Sciatic nerve (tissue), 2 donors: ENCODE data around the gene ABCB11. TPM values are rescaled to one million over a fixed set of nuclear protein-coding genes. Genes with fewer than 3 reads are reported as not detected.
"Not testable (repeated sequence)": the region's sequence is repeated elsewhere in the genome, so short reads cannot be mapped to it uniquely, and the experiment has no call there.

ENCODE experiments used
- ATAC-seq: fragments of 200-7000 bp; cut with Tn5 transposase; one replicate; pipeline ENCODE4 v1.9.1; 2020; ENCODE audit warnings: mild to moderate bottlenecking, moderate library complexity
- DNase-seq: peaks from one replicate; pipeline ENCODE4 v3.0.0-alpha.2; 2020; ENCODE audit warnings: low spot score
- intact Hi-C: fragments of 100-400 bp; cut with DNase I; formaldehyde crosslinking; loops from one replicate; pipeline ENCODE4 v1.14.2; 2022
- total RNA-seq: library from RNA; stranded (reverse); fragmentation: NEBNext Ultra II Directional; extraction: Animal tissue kit (Norgen Biotek cat#: 25700); gene quantifications from one replicate; pipeline ENCODE4 v1.2.1, GENCODE V29; 2021
- donor health status: DM: no; HTN: no; CAD: no.
- donor health status: DM: no; HTN: no; CAD: no.

Gene ABCB11
- 1.5 TPM for total RNA-seq

DNA sequence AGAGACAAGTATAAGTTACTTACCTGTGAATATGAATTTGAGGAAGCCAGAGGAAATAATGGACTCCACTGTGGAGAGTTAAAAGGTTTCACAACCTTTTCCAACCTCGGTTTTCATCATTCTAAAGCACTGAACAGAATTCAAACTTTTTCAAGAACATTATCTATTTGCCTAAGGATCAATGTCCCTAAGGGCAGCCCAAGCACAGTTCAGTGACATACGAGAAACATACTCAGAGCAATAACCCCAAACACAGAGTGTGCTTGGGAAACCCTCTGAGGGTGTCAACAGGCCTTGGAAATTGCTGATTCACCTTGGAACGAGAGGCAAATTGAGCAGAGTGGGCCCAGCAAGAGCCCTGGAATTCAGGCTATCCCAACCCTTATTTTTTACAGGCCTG lies at the start of gene ABCB11:
Gene ABCB11, minus strand, starts transcription at position 123 of the 400 bp plus-strand sequence. CDS start 13,199 bp downstream, outside the sequence.
- intact Hi-C loops = loop anchor here (5.0 kb wide), 1 partner anchor 801 kb away; no protein-coding TSS in a partner anchor
- DNase-seq = no peak
- no peak for ATAC-seq

DNA sequence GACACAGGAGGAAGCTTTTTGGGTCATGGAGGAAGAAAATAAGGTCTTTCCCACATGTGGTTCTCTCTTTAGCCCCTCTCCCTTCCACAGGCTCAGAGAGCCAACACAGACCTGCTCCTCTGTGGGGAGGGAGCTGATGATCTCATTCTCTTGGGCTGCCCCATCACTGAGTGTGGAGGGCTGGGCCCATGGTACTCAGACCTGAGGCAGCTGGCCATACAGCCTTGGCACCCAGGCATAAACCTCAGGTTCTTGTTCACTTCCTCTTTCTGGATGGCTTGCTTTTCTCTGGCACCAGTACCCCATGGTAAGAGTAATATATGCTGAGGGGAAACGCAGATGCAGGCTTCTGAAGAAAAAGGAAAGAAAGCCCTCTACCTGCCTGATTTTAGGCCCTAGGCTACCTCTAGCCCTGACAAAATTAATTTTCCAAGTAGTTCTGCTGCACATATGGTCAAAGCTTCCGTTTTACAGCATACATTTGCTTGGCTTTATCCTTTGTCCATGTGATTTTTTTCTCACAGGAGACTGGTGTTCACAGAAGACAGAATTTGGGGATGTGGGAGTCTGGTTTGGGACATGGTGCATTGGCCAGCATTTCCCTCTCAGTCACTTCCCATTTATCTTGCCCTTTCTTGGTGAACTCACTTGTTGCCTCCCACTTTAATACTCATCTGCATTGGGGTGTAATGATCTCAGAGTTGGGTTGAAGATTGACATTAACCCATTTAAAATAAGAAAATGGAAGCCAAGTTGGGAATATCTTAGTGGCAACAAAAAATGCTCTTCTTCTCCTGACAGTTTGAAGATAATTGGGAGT lies 49.3 kb upstream of the ABCB11 start:
- DNase-seq = no peak
- peak; percentile 41 for ATAC-seq
- intact Hi-C loops = no loop called here

DNA sequence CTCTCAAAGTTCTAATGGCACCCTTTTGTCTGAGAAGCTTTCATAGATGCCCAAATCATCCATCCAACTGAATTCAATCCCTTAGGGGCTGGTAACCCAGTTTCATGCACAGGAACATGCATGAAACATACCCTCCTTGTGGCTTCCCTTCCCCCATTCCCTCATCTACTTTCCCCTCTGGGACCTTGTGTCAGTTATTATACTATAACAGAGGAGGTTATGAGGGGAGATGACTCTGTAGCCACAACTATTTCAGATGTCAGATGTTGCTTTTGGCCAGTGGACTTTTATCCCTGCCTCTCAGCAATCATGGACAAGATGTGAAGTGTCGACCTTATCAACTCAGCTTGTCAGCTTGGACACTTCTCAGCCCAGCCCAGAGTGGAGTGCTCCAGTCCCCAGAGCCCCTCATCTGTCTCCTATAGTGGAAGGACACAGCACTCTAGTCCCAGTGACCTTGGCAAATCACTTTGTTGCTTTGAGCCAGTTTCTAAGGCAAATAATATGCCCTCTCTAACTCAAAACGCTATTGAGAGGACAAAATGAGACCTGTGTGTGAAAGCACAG lies 46.6 kb upstream of the ABCB11 start:
- no peak for DNase-seq
- ATAC-seq = no peak
- intact Hi-C loops = no loop called here

GRCh38 chr2:169073963-169074751 lies 43.0 kb upstream of the ABCB11 start:
- intact Hi-C loops = no loop called here
- no peak for DNase-seq
- no peak for ATAC-seq

GRCh38 chr2:169073211-169073962 lies 42.3 kb upstream of the ABCB11 start:
- intact Hi-C loops = no loop called here
- no peak for DNase-seq
- no peak for ATAC-seq

- intact Hi-C loops = no loop called here
- DNase-seq (no peak), ATAC-seq (peak; percentile 81)
Measured at GRCh38 chr2:169072163-169072925, 41.2 kb upstream of the ABCB11 start.

DNA sequence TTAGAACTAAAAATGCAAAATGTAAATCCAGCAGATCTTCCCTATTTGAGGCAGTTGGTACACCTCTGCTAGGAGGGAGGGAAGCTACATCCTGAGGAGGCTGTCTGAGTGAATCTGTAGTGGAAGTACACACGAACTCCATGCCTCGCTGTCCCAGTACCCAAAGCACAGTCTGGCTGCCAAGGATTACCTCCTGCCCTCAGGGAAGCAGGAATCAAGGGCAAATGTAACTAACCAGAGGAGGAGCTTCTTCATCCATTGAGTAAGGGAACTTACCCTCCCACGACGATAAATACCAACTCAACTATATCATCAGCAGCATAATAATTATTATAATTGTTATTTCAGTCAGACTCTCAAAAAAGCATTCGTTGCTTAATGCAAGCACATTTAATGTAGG lies 40.3 kb upstream of the ABCB11 start:
- ATAC-seq (no peak), DNase-seq (no peak)
- intact Hi-C loops = no loop called here

GRCh38 chr2:169069833-169070232 lies 38.7 kb upstream of the ABCB11 start:
- ATAC-seq (no peak), DNase-seq (no peak)
- intact Hi-C loops = no loop called here

DNA sequence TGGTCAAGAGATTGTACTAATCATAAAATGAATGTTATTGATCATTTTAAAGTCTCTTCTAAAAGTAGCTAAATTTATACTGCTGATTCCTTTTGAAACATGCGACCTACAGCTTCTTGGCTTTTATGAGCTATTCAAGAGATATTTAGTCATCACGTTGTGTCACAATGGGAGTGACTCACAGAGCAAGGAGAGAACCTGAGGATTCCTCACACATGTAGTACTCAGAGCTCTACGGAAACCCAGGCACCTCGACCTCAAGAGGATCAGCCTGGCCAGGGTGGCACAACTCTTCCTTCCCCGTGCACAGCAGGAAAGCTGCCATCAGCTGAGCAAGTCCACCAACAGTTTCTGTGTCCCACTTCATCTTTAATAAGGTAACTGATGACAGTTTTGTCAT lies 38.2 kb upstream of the ABCB11 start, which contains the start of gene DHRS9:
Gene DHRS9, plus strand, starts transcription at position 223 of the 400 bp plus-strand sequence. CDS start 12,019 bp downstream, outside the sequence.
- ATAC-seq = no peak
- intact Hi-C loops = no loop called here
- DNase-seq = no peak

GRCh38 chr2:169066897-169067296 lies 35.8 kb upstream of the ABCB11 start:
- ATAC-seq = no peak
- DNase-seq = no peak
- intact Hi-C loops = no loop called here

- peak; percentile 78 for ATAC-seq
- no peak for DNase-seq
- intact Hi-C loops = no loop called here
Measured at GRCh38 chr2:169065864-169066517, 34.9 kb upstream of the ABCB11 start.

DNA sequence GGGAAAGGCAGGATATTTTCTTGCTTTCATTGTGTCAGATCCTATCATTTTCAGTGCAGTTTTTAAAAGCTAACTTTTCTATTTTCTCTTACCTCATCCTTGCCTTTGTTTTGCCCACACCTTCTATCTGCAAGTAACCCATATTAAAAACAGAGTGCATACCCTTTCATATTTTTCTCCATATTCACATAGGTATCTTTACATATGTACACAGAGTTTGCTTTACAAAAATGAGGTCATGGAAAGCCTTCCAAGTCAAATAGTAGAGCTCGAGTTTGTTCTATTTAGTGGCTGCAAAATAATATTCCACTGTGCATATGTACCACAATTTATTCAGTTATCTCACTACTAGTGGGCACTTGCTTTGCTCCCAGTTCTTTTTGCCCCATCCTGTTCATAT lies 34.3 kb upstream of the ABCB11 start:
- intact Hi-C loops = no loop called here
- ATAC-seq = no peak

DNA sequence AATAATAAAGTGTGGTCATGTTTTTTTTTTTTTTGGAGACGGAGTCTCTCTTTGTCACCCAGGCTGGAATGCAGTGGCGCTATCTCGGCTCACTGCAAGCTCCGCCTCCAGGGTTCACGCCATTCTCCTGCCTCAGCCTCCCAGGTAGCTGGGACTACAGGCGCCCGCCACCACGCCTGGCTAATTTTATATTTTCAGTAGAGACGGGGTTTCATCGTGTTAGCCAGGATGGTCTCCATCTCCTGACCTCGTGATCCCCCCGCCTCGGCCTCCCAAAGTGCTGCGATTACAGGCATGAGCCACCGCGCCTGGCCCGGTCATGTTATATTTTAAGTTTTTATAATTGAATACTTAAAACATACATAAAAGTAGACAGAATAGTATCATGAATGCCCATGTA lies 33.1 kb upstream of the ABCB11 start:
- DNase-seq, intact Hi-C loops, ATAC-seq: not testable (repeated sequence)

More for the DNA sequence above, 34.3 kb upstream of the ABCB11 start:
- no peak for DNase-seq

- ATAC-seq, intact Hi-C loops, DNase-seq: not testable (repeated sequence)
Measured at GRCh38 chr2:169054575-169054974, 23.5 kb upstream of the ABCB11 start.

DNA sequence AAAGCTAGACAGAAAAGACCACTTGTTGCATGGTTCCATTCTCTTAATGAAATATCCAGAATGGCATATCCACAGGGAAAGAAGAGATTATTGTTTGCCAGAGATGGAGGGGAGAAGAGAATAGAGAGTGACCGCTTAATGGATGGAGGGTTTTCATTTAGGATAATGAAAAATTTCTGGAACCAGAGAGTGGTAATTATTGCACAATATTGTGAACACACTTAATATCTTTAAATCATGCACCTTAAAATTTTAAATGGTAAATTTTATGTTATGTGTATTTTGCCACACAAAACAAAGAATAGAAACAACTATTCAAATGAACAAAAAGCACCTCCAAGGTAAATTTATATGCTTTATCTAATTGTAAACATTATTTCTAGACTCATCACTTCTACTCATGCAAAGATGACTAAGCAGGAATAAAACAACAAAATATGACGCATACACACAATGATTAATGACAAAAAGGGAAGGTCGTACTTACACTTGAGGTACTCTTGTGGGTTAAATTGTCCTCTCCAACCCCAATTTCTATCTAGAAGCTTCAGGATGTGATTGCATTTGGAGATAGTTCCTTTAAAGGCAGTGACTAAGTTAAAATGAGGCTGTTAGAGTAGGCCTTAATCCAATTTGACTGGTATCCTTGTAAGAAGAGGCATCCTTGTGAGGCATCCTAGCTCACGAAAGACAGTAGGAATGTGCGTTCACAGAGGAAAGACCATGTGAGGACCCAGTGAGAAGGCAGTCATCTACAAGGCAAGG lies 19.5 kb upstream of the ABCB11 start:
- ATAC-seq (no peak), DNase-seq (no peak)
- intact Hi-C loops = no loop called here

DNA sequence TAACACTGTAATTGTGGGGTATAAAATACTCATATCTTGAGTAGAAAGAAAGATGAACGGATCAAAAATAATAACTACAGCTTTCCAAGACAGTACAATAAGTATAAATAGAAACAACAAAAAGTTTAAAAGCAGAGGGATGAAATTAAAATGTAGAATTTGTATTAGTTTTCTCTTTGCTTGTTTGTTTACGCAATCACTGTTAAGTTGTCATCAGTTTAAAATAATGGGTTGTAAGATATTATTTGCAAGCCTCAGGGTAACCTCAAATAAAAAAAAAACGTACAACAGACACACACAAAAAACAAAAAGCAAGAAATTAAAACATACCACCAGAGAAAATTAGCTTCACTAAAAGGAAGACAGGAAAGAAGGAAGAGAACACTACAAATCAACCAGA lies 18.0 kb upstream of the ABCB11 start:
- DNase-seq (no peak), ATAC-seq (no peak)
- intact Hi-C loops = no loop called here
